Ovary (tissue), 3 donors: ENCODE results near the gene GNAI2.

Experiments used
- CTCF ChIP-seq, 3 donors: fragments of 450-650 bp in 2 of 3; fragments of 200-600 bp in 1 of 3; IDR thresholded peaks; one replicate each; pipeline versions ENCODE4 v1.5.1 to v1.8.0; 2016 to 2022; ENCODE audit warnings: antibody characterized with exemption in 3 of 3, mild to moderate bottlenecking in 1 of 3
- EP300 ChIP-seq: sonication (generic); formaldehyde crosslinking; IDR thresholded peaks from one replicate; pipeline ENCODE4 v1.6.1; 2017; ENCODE audit warnings: antibody characterized with exemption
- donor health status: DM: no; HTN: no; CAD: no.

GRCh38 chr3:50217681-50218080, 18.3 kb upstream of the GNAI2 start:
- TF ChIP-seq CTCF (IDR thresholded peaks at IDR 0.05) = no peak
- TF ChIP-seq EP300 = no peak
